NK-92 treated with Interleukin-12 subunit alpha and Interleukin-12 subunit beta, amount 100 ng/mL, for 24 hours (cell line): Measurements from ENCODE around the gene ADAMTS12.

Experiments
- DNase-seq: peaks from one replicate; lab custom pipeline; 2025; lab: John Stamatoyannopoulos, UW

ADAMTS12 gene

GRCh38 chr5:33474931-33475499 lies 416.8 kb downstream of the ADAMTS12 start:
- no peak for DNase-seq

GRCh38 chr5:33474004-33474403 lies 417.8 kb downstream of the ADAMTS12 start:
- DNase-seq = no peak
